ENCODE measurements around the gene SKI.

DNA sequence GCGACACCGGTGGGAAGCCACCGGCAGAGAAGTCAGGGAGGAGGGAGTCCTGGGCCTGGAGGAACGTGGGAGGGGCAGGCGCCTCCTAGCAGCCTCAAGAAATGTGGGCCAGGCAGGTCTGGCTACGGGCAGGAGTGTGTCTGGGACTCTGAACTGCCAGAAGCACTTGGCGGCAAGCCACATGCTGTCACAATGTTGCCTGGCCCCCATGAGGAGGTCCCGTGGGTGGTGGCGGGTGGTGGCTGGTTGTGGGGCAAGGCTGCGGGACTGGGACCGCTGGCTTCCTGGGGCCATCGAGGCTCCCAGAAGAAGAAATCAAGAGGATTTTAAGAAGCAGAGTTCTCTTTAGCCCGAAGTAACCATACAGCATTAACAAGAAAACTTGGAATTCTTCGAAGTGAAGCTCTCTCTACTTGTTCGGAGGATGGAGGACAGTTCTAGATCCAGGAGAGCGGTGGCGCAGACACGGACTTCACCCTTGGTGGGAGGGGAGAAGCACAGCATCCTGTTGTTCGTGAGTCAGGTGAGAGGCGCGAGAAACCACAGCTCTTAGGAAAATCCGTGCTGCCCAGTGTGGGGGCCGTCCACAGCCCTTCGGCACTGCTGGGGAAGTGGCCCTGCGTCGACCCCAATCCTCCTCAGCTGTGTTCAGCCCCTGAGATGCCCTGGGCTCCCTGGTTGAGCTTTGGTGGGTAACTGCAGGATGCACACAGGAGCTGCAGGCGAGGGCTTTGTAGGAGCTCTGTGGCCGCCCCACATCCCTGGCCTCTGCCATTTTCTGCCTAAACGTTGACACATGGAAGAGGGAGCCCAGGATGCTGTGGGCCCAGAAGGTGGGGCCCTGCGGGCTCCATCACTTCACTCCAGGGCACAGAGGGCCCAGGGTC lies 12.4 kb downstream of the SKI start:
- TF ChIP-seq, protein P1, sequence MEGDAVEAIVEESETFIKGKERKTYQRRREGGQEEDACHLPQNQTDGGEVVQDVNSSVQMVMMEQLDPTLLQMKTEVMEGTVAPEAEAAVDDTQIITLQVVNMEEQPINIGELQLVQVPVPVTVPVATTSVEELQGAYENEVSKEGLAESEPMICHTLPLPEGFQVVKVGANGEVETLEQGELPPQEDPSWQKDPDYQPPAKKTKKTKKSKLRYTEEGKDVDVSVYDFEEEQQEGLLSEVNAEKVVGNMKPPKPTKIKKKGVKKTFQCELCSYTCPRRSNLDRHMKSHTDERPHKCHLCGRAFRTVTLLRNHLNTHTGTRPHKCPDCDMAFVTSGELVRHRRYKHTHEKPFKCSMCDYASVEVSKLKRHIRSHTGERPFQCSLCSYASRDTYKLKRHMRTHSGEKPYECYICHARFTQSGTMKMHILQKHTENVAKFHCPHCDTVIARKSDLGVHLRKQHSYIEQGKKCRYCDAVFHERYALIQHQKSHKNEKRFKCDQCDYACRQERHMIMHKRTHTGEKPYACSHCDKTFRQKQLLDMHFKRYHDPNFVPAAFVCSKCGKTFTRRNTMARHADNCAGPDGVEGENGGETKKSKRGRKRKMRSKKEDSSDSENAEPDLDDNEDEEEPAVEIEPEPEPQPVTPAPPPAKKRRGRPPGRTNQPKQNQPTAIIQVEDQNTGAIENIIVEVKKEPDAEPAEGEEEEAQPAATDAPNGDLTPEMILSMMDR (conservative IDR thresholded peaks at IDR 0.05; ENCODE audit: low read depth, low read length): no peak
- no peak for TF ChIP-seq EZH2 (IDR thresholded peaks at IDR 0.05; ENCODE audit: low read length, unreplicated experiment)
- TF ChIP-seq EZH2phosphoT487 (IDR thresholded peaks at IDR 0.05; ENCODE audit: borderline replicate concordance, low read length): no peak
